AG20443 (cell line): Measurements from ENCODE around the gene PGBD5.

ENCODE experiments used
- DNase-seq: peaks from one replicate; pipeline ENCODE4 v3.0.0; 2012; ENCODE audit warnings: low spot score, mixed read lengths

Gene PGBD5

GRCh38 chr1:230321741-230322420 is 104.3 kb downstream of the PGBD5 start:
- DNase-seq = no peak

- no peak for DNase-seq
These were observed 104.8 kb downstream of the PGBD5 start for GRCh38 chr1:230321341-230321740.

GRCh38 chr1:230320804-230321203 is 105.3 kb downstream of the PGBD5 start:
- DNase-seq = no peak

GRCh38 chr1:230319014-230319747 is 107.0 kb downstream of the PGBD5 start:
- no peak for DNase-seq

GRCh38 chr1:230317823-230318819 is 108.0 kb downstream of the PGBD5 start:
- no peak for DNase-seq

GRCh38 chr1:230316864-230317745 is 109.0 kb downstream of the PGBD5 start:
- no peak for DNase-seq

- no peak for DNase-seq
These were observed 111.0 kb downstream of the PGBD5 start for GRCh38 chr1:230315099-230315498.

- no peak for DNase-seq
These were observed 112.0 kb downstream of the PGBD5 start for GRCh38 chr1:230314142-230314470.

- no peak for DNase-seq
These were observed 112.5 kb downstream of the PGBD5 start for GRCh38 chr1:230313453-230314141.

- DNase-seq = no peak
These were observed 113.5 kb downstream of the PGBD5 start for GRCh38 chr1:230312676-230313075.

GRCh38 chr1:230310381-230311163 is 115.6 kb downstream of the PGBD5 start:
- DNase-seq = peak; percentile 90

GRCh38 chr1:230309646-230310177 is 116.4 kb downstream of the PGBD5 start:
- DNase-seq = no peak

GRCh38 chr1:230308821-230309220 is 117.3 kb downstream of the PGBD5 start:
- no peak for DNase-seq

GRCh38 chr1:230308039-230308438 is 118.1 kb downstream of the PGBD5 start:
- DNase-seq = peak; percentile 54

- no peak for DNase-seq
These were observed 118.9 kb downstream of the PGBD5 start for GRCh38 chr1:230307213-230307612.

- no peak for DNase-seq
These were observed 120.0 kb downstream of the PGBD5 start for GRCh38 chr1:230306169-230306568.

GRCh38 chr1:230303822-230304221 is 122.3 kb downstream of the PGBD5 start:
- DNase-seq = peak; percentile 45

- DNase-seq = no peak
These were observed 123.1 kb downstream of the PGBD5 start for GRCh38 chr1:230303069-230303468.

- DNase-seq = no peak
These were observed 124.3 kb downstream of the PGBD5 start for GRCh38 chr1:230301822-230302221.

GRCh38 chr1:230301322-230301721 is 124.8 kb downstream of the PGBD5 start:
- no peak for DNase-seq
